ENCODE results near the gene CNOT11. TPM values are rescaled to one million over a fixed set of nuclear protein-coding genes. Genes with fewer than 3 reads are reported as not detected.
A peak's percentile ranks its signal among the peaks of the same experiment; 100 is the strongest.

The CNOT11 gene
- total and polyA plus RNA-seq, 5 donors = 26.0 to 60.5 (median 41.0) TPM

GRCh38 chr2:101281482-101281881 lies 28.8 kb downstream of the CNOT11 start:
- H3K27me3 ChIP-seq (ENCODE audit: control insufficient read depth, insufficient read depth) = no peaks in the 10 kb centered on the region
- WGBS = 94% methylated on average over 4 of the region's 4 CpGs
- ATAC-seq (no peak), DNase-seq (no peak)
- no peak overlapping the region for H3K27ac ChIP-seq (ENCODE audit: low read length)
- H3K4me3 ChIP-seq (ENCODE audit: low read length) = no peak overlapping the region
- H3K9me3 ChIP-seq (ENCODE audit: control insufficient read depth, low read length) = no peaks in the 10 kb centered on the region
- H3K4me1 ChIP-seq (ENCODE audit: control insufficient read depth, insufficient read depth, low read length) = no peaks in the 10 kb centered on the region
- intact Hi-C loops (cut with DNase I) = no loop called here

GRCh38 chr2:101282980-101283379 lies 30.3 kb downstream of the CNOT11 start:
- H3K4me3 ChIP-seq (ENCODE audit: low read length) = no peak overlapping the region
- WGBS = 90% methylated on average over 3 of the region's 3 CpGs
- no peaks in the 10 kb centered on the region for H3K9me3 ChIP-seq (ENCODE audit: control insufficient read depth, low read length)
- DNase-seq = no peak
- intact Hi-C loops (cut with DNase I) = no loop called here
- no peaks in the 10 kb centered on the region for H3K27me3 ChIP-seq (ENCODE audit: control insufficient read depth, insufficient read depth)
- ATAC-seq = no peak
- H3K4me1 ChIP-seq (ENCODE audit: control insufficient read depth, insufficient read depth, low read length) = no peaks in the 10 kb centered on the region
- no peak overlapping the region for H3K27ac ChIP-seq (ENCODE audit: low read length)

- Histone ChIP-seq H3K9me3 (ENCODE audit: control insufficient read depth, low read length) (no peaks in the 10 kb centered on the region), H3K27ac (ENCODE audit: low read length) (no peak overlapping the region), H3K27me3 (ENCODE audit: control insufficient read depth, insufficient read depth) (no peaks in the 10 kb centered on the region), H3K4me1 (ENCODE audit: control insufficient read depth, insufficient read depth, low read length) (peaks cover 1% of the 10 kb centered on the region), H3K4me3 (ENCODE audit: low read length) (no peak overlapping the region)
- DNase-seq (no peak), ATAC-seq (no peak)
- WGBS = 97% methylated on average over 6 of the region's 6 CpGs
- intact Hi-C loops (cut with DNase I) = no loop called here
Observed at GRCh38 chr2:101286684-101287083, 34.0 kb downstream of the CNOT11 start.

GRCh38 chr2:101287303-101287702 lies 34.6 kb downstream of the CNOT11 start:
- intact Hi-C loops (cut with DNase I) = no loop called here
- no peaks in the 10 kb centered on the region for H3K9me3 ChIP-seq (ENCODE audit: control insufficient read depth, low read length)
- DNase-seq (no peak), ATAC-seq (no peak)
- H3K4me3 ChIP-seq (ENCODE audit: low read length) = no peak overlapping the region
- WGBS = over 99% methylated on average over 2 of the region's 2 CpGs
- H3K4me1 ChIP-seq (ENCODE audit: control insufficient read depth, insufficient read depth, low read length) = peaks cover 1% of the 10 kb centered on the region
- H3K27ac ChIP-seq (ENCODE audit: low read length) = no peak overlapping the region
- no peaks in the 10 kb centered on the region for H3K27me3 ChIP-seq (ENCODE audit: control insufficient read depth, insufficient read depth)

GRCh38 chr2:101290711-101291110 lies 38.0 kb downstream of the CNOT11 start:
- H3K9me3 ChIP-seq (ENCODE audit: control insufficient read depth, low read length) = no peaks in the 10 kb centered on the region
- intact Hi-C loops (cut with DNase I) = no loop called here
- H3K4me3 ChIP-seq (ENCODE audit: low read length) = no peak overlapping the region
- H3K27me3 ChIP-seq (ENCODE audit: control insufficient read depth, insufficient read depth) = no peaks in the 10 kb centered on the region
- H3K4me1 ChIP-seq (ENCODE audit: control insufficient read depth, insufficient read depth, low read length) = peaks cover 3% of the 10 kb centered on the region
- DNase-seq (no peak), ATAC-seq (no peak)
- H3K27ac ChIP-seq (ENCODE audit: low read length) = no peak overlapping the region

- Histone ChIP-seq H3K27ac (ENCODE audit: low read length) (no peak overlapping the region), H3K9me3 (ENCODE audit: control insufficient read depth, low read length) (no peaks in the 10 kb centered on the region), H3K4me3 (ENCODE audit: low read length) (no peak overlapping the region), H3K4me1 (ENCODE audit: control insufficient read depth, insufficient read depth, low read length) (peaks cover 5% of the 10 kb centered on the region), H3K27me3 (ENCODE audit: control insufficient read depth, insufficient read depth) (no peaks in the 10 kb centered on the region)
- intact Hi-C loops (cut with DNase I) = no loop called here
- ATAC-seq (no peak), DNase-seq (no peak)
- WGBS = 96% methylated on average over 3 of the region's 3 CpGs
Observed at GRCh38 chr2:101291973-101292372, 39.3 kb downstream of the CNOT11 start.

GRCh38 chr2:101293544-101293943 lies 40.9 kb downstream of the CNOT11 start:
- ATAC-seq = peak in 1 of 2 donors; percentile 49
- Histone ChIP-seq H3K4me3 (ENCODE audit: low read length) (no peak overlapping the region), H3K9me3 (ENCODE audit: control insufficient read depth, low read length) (no peaks in the 10 kb centered on the region), H3K27me3 (ENCODE audit: control insufficient read depth, insufficient read depth) (no peaks in the 10 kb centered on the region), H3K27ac (ENCODE audit: low read length) (no peak overlapping the region), H3K4me1 (ENCODE audit: control insufficient read depth, insufficient read depth, low read length) (peaks cover 6% of the 10 kb centered on the region)
- intact Hi-C loops (cut with DNase I) = no loop called here
- 78% methylated on average over 2 of the region's 2 CpGs for WGBS
- DNase-seq = no peak

GRCh38 chr2:101294861-101295260 lies 42.2 kb downstream of the CNOT11 start:
- Histone ChIP-seq H3K27ac (ENCODE audit: low read length) (no peak overlapping the region), H3K4me1 (ENCODE audit: control insufficient read depth, insufficient read depth, low read length) (peaks cover 9% of the 10 kb centered on the region), H3K4me3 (ENCODE audit: low read length) (no peak overlapping the region), H3K9me3 (ENCODE audit: control insufficient read depth, low read length) (no peaks in the 10 kb centered on the region), H3K27me3 (ENCODE audit: control insufficient read depth, insufficient read depth) (no peaks in the 10 kb centered on the region)
- 84% methylated on average over 6 of the region's 6 CpGs for WGBS
- ATAC-seq (no peak), DNase-seq (no peak)
- intact Hi-C loops (cut with DNase I) = no loop called here

GRCh38 chr2:101295895-101296294 lies 43.2 kb downstream of the CNOT11 start:
- WGBS = 70% methylated on average over 2 of the region's 2 CpGs
- Histone ChIP-seq H3K4me3 (ENCODE audit: low read length) (no peak overlapping the region), H3K27me3 (ENCODE audit: control insufficient read depth, insufficient read depth) (no peaks in the 10 kb centered on the region), H3K27ac (ENCODE audit: low read length) (no peak overlapping the region), H3K9me3 (ENCODE audit: control insufficient read depth, low read length) (no peaks in the 10 kb centered on the region), H3K4me1 (ENCODE audit: control insufficient read depth, insufficient read depth, low read length) (peaks cover 14% of the 10 kb centered on the region)
- ATAC-seq (no peak), DNase-seq (no peak)
- intact Hi-C loops (cut with DNase I) = no loop called here

- Histone ChIP-seq H3K27me3 (ENCODE audit: control insufficient read depth, insufficient read depth) (no peaks in the 10 kb centered on the region), H3K4me1 (ENCODE audit: control insufficient read depth, insufficient read depth, low read length) (peaks cover 14% of the 10 kb centered on the region), H3K4me3 (ENCODE audit: low read length) (no peak overlapping the region), H3K27ac (ENCODE audit: low read length) (no peak overlapping the region), H3K9me3 (ENCODE audit: control insufficient read depth, low read length) (no peaks in the 10 kb centered on the region)
- ATAC-seq (no peak), DNase-seq (no peak)
- intact Hi-C loops (cut with DNase I) = no loop called here
- 84% methylated on average over 5 of the region's 5 CpGs for WGBS
Observed at GRCh38 chr2:101296371-101296770, 43.7 kb downstream of the CNOT11 start.

GRCh38 chr2:101297383-101297782 lies 44.7 kb downstream of the CNOT11 start:
- intact Hi-C loops (cut with DNase I) = no loop called here
- no peak for DNase-seq
- peaks cover 14% of the 10 kb centered on the region for H3K4me1 ChIP-seq (ENCODE audit: control insufficient read depth, insufficient read depth, low read length)
- ATAC-seq = no peak
- H3K27me3 ChIP-seq (ENCODE audit: control insufficient read depth, insufficient read depth) = no peaks in the 10 kb centered on the region
- no peaks in the 10 kb centered on the region for H3K9me3 ChIP-seq (ENCODE audit: control insufficient read depth, low read length)
- no peak overlapping the region for H3K27ac ChIP-seq (ENCODE audit: low read length)
- no peak overlapping the region for H3K4me3 ChIP-seq (ENCODE audit: low read length)
- WGBS = 88% methylated on average over 2 of the region's 2 CpGs

- Histone ChIP-seq H3K9me3 (ENCODE audit: control insufficient read depth, low read length) (no peaks in the 10 kb centered on the region), H3K27ac (ENCODE audit: low read length) (no peak overlapping the region), H3K4me1 (ENCODE audit: control insufficient read depth, insufficient read depth, low read length) (peaks cover 18% of the 10 kb centered on the region), H3K27me3 (ENCODE audit: control insufficient read depth, insufficient read depth) (no peaks in the 10 kb centered on the region), H3K4me3 (ENCODE audit: low read length) (no peak overlapping the region)
- no peak for DNase-seq
- WGBS = 55% methylated on average over 6 of the region's 6 CpGs
- intact Hi-C loops (cut with DNase I) = no loop called here
- peak in 1 of 2 donors; percentile 20 for ATAC-seq
Observed at GRCh38 chr2:101299604-101300003, 46.9 kb downstream of the CNOT11 start.

Data from right cardiac atrium (tissue), 5 donors.